Mesendoderm (in vitro differentiated cells): Measurements from ENCODE around the gene CPSF7.
"Not testable (repeated sequence)": the region's sequence is repeated elsewhere in the genome, so short reads cannot be mapped to it uniquely, and the experiment has no call there.

Experiments
- DNase-seq: peaks from one replicate; pipeline ENCODE4 v3.0.0; 2013
- H2AK5ac ChIP-seq: 2 replicates; pipeline ENCODE4 v1.6.1; 2013; ENCODE audit warnings: low read length, inconsistent platforms
- H2BK120ac ChIP-seq: 2 replicates; pipeline ENCODE4 v1.6.1; 2013; ENCODE audit warnings: low read depth, mild to moderate bottlenecking, low read length, moderate library complexity, mixed read lengths
- H2BK15ac ChIP-seq: replicated peaks from 2 replicates; pipeline ENCODE4 v1.6.1; 2013; ENCODE audit warnings: low read depth, mild to moderate bottlenecking, moderate library complexity
- H2BK5ac ChIP-seq: 2 replicates; pipeline ENCODE4 v1.6.1; 2013; ENCODE audit warnings: low read length, inconsistent platforms
- H3K18ac ChIP-seq: 2 replicates; pipeline ENCODE4 v1.6.1; 2013; ENCODE audit warnings: mild to moderate bottlenecking, low read length, mixed read lengths
- H3K23ac ChIP-seq: one replicate; pipeline ENCODE4 v1.6.1; 2013; ENCODE audit warnings: low read length
- H3K27ac ChIP-seq: 2 replicates; pipeline ENCODE4 v1.5.1; 2013; ENCODE audit warnings: low read depth, mild to moderate bottlenecking, inconsistent platforms, low read length, moderate library complexity
- H3K27me3 ChIP-seq: 2 replicates; pipeline ENCODE4 v1.6.1; 2013; ENCODE audit warnings: low read length, control low read depth, mild to moderate bottlenecking, inconsistent platforms; ENCODE audit not compliant: insufficient read depth, poor library complexity
- H3K36me3 ChIP-seq: 2 replicates; pipeline ENCODE4 v1.6.1; 2013; ENCODE audit warnings: low read length, inconsistent platforms; ENCODE audit not compliant: control insufficient read depth, insufficient read depth
- H3K4ac ChIP-seq: one replicate; pipeline ENCODE4 v1.6.1; 2013; ENCODE audit warnings: low read depth, mild to moderate bottlenecking, low read length, moderate library complexity
- H3K4me1 ChIP-seq: 2 replicates; pipeline ENCODE4 v1.6.1; 2013; ENCODE audit warnings: low read depth, low read length, inconsistent platforms; ENCODE audit not compliant: control insufficient read depth
- H3K4me2 ChIP-seq: 2 replicates; pipeline ENCODE4 v1.6.1; 2013; ENCODE audit warnings: low read length
- H3K4me3 ChIP-seq: 2 replicates; pipeline ENCODE4 v1.5.1; 2013; ENCODE audit warnings: mild to moderate bottlenecking, low read length
- H3K56ac ChIP-seq: one replicate; pipeline ENCODE4 v1.6.1; 2013; ENCODE audit warnings: low read length
- H3K79me1 ChIP-seq: 2 replicates; pipeline ENCODE4 v1.6.1; 2013; ENCODE audit warnings: low read length, inconsistent platforms
- H3K79me2 ChIP-seq: 2 replicates; pipeline ENCODE4 v1.6.1; 2013; ENCODE audit warnings: mild to moderate bottlenecking, low read length; ENCODE audit not compliant: control insufficient read depth, insufficient read depth
- H3K9ac ChIP-seq: 2 replicates; pipeline ENCODE4 v1.6.1; 2013; ENCODE audit warnings: low read length, inconsistent platforms
- H4K5ac ChIP-seq: one replicate; pipeline ENCODE4 v1.6.1; 2013; ENCODE audit warnings: low read length
- H4K8ac ChIP-seq: one replicate; pipeline ENCODE4 v1.6.1; 2013; ENCODE audit warnings: low read depth, mild to moderate bottlenecking, control low read depth, low read length, moderate library complexity
- WGBS: extraction: QIAGEN DNeasy Blood & Tissue Kit; methylation state at CpG from one replicate; pipeline ENCODE4 v1.1.7; 2013; ENCODE audit warnings: low lambda C conversion rate, missing lambda C conversion rate; ENCODE audit not compliant: insufficient coverage; ENCODE audit errors: extremely low coverage; 5-methylcytosine and 5-hydroxymethylcytosine counted together

CPSF7 gene

DNA sequence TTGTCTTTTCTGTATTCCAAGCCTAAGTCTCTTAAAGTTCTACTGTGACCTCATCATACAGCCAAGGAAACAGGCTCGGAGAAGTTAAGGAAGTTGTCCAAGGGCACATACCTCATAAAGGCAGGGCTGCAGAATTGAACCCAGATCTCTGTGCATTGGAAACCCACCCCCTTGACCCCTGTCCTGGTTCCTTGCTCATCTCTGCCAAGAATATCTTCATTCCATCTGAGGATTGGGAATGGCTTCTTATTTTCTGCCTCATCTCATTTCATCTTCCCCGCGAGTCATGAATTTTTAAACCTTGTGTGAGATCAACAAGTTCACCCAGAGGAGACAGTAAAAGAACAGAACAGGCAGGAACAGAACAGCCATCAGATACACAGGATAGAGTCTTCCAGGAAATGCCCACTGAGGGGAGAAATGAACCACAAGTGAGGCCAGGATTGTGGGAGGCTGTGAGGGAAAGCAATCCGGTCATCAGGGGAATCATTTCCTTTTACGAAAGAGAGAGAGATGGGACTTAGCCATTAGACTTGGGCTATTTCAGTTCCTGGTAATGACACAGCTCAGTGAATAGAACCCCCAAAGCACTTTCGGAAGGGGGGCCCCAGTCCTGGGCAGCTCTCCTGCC, 44.4 kb upstream of the CPSF7 start:
- Histone ChIP-seq H3K27me3 (no peaks in the 10 kb centered on the region), H3K4ac (no peak overlapping the region), H3K27ac (no peak overlapping the region), H4K8ac (no peak overlapping the region), H3K4me2 (no peak overlapping the region), H3K36me3 (no peaks in the 10 kb centered on the region), H2AK5ac (no peak overlapping the region), H3K4me3 (no peak overlapping the region), H3K9ac (no peak overlapping the region), H3K79me1 (no peaks in the 10 kb centered on the region), H2BK5ac (no peak overlapping the region), H4K5ac (no peak overlapping the region), H2BK120ac (no peak overlapping the region), H2BK15ac (no peak overlapping the region), H3K56ac (no peak overlapping the region), H3K23ac (no peak overlapping the region), H3K79me2 (no peaks in the 10 kb centered on the region), H3K4me1 (no peaks in the 10 kb centered on the region), H3K18ac (no peak overlapping the region)
- DNase-seq: no peak
- WGBS: no CpG with 5 or more reads among the region's 6 CpGs

DNA sequence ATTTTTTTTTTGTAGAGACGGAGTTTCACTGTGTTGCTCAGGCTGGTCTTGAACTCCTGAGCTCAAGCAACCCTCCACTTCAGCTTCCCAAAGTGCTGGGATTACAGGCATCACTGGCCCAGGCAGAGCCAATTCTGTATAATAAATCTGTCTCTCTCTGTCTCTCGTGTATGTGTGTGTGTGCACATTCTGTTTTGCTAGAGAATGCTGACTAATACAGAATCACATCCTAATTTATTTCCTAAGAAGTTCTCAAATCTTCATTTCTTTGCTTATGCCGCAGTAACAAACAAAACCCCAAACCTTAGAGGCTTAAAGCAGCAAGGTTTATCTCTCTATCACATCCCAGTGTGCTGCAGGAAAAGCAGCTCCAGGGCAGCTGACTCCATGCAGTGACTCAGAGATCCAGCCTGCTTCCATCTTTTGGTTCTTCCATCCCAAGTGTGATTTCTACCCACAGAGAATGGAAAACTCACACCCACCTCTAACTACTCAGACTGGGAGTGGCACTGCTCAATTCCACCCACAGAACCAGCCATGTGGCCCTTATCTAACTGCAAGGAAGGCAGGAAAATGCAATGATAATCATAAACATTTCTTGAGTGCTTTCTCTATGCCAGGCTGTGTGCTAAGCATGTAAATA, 43.7 kb upstream of the CPSF7 start:
- Histone ChIP-seq H2BK15ac (no peak overlapping the region), H2BK120ac (no peak overlapping the region), H3K56ac (no peak overlapping the region), H2AK5ac (no peak overlapping the region), H3K79me1 (no peaks in the 10 kb centered on the region), H3K27me3 (no peaks in the 10 kb centered on the region), H3K79me2 (no peaks in the 10 kb centered on the region), H3K4ac (no peak overlapping the region), H3K27ac (no peak overlapping the region), H3K36me3 (no peaks in the 10 kb centered on the region), H3K23ac (no peak overlapping the region), H2BK5ac (no peak overlapping the region), H3K18ac (no peak overlapping the region), H3K4me2 (no peak overlapping the region), H3K4me1 (no peaks in the 10 kb centered on the region), H3K9ac (no peak overlapping the region), H3K4me3 (no peak overlapping the region), H4K8ac (no peak overlapping the region), H4K5ac (no peak overlapping the region)
- WGBS: no CpG with 5 or more reads among the region's 3 CpGs
- no peak for DNase-seq

DNA sequence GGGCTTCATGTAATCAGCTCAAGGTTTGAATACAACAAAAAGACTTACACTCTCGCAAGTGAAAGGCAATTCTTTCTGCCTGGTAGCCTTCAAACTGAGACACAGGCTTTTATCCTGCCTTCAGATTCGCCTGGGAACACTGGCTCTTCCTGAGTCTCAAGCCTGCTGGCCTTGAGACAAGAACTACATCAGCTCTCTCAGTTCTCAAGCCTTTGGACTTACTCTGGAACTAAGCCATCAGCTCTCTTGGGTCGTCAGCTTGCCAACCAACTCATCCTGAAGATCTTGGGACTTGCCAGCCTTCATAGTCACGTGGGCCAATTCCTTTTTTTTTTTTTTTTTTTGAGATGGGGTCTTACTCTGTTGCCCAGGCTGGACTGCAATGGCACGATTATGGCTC, 43.1 kb upstream of the CPSF7 start:
- Histone ChIP-seq H2BK15ac (no peak overlapping the region), H3K4me1 (no peaks in the 10 kb centered on the region), H3K9ac (no peak overlapping the region), H2AK5ac (no peak overlapping the region), H3K27me3 (no peaks in the 10 kb centered on the region), H2BK120ac (no peak overlapping the region), H3K23ac (no peak overlapping the region), H2BK5ac (no peak overlapping the region), H4K8ac (no peak overlapping the region), H3K56ac (no peak overlapping the region), H3K36me3 (no peaks in the 10 kb centered on the region), H3K79me2 (no peaks in the 10 kb centered on the region), H3K79me1 (no peaks in the 10 kb centered on the region), H3K4me2 (no peak overlapping the region), H3K18ac (no peak overlapping the region), H3K4ac (no peak overlapping the region), H3K4me3 (no peak overlapping the region), H4K5ac (no peak overlapping the region), H3K27ac (no peak overlapping the region)
- WGBS: no CpG with 5 or more reads among the region's 5 CpGs
- no peak for DNase-seq

DNA sequence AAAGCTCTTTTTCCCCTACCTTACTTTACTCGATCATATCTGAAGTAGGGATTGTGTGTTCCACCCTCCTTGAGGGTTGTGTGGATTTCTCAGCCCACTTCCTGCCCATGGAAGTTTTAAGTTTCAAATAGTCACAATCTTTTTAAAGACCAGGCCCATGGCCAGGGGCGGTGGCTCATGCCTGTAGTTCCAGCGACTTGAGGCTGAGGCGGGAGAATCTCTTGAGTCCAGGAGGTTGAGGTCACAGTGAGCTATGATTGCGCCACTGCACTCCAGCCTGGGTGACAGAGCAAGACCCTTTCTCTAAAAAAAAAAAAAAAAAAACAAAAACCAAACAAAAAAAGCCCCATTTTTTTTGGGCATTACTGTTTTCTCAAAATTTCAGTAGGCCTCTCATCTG, 42.5 kb upstream of the CPSF7 start:
- no peak overlapping the region for H3K4me2 ChIP-seq
- no peaks in the 10 kb centered on the region for H3K36me3 ChIP-seq
- no peaks in the 10 kb centered on the region for H3K79me1 ChIP-seq
- H2BK5ac ChIP-seq: no peak overlapping the region
- no peak overlapping the region for H3K9ac ChIP-seq
- no CpG with 5 or more reads among the region's 5 CpGs for WGBS
- DNase-seq: no peak
- no peak overlapping the region for H3K27ac ChIP-seq
- H3K27me3 ChIP-seq: no peaks in the 10 kb centered on the region
- H2BK15ac ChIP-seq: no peak overlapping the region
- no peak overlapping the region for H3K56ac ChIP-seq
- H2BK120ac ChIP-seq: no peak overlapping the region
- no peak overlapping the region for H3K23ac ChIP-seq
- H3K18ac ChIP-seq: no peak overlapping the region
- H3K4me1 ChIP-seq: no peaks in the 10 kb centered on the region
- H3K4ac ChIP-seq: no peak overlapping the region
- no peak overlapping the region for H3K4me3 ChIP-seq
- no peak overlapping the region for H2AK5ac ChIP-seq
- H4K8ac ChIP-seq: no peak overlapping the region
- no peak overlapping the region for H4K5ac ChIP-seq
- H3K79me2 ChIP-seq: no peaks in the 10 kb centered on the region

DNA sequence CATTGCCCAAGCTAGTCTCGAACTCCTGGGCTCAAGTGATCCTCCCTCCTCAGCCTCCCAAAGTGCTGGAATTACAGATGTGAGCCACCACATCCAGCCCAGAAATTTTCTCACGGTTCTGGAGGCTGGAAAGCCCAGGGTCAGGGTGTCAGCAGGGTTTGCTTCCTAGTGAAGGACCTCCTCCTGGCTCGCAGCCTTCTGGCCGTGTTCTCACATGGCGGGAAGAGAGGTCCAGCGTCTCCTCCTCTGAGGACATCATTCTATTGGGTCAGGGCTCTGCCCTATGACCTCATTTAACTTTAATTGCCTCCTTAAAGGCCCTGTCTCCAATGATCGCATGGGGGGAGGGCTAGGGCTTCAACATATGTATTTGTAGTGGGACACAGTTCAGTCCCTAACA, 38.2 kb upstream of the CPSF7 start:
- Histone ChIP-seq H3K9ac (no peak overlapping the region), H3K18ac (no peak overlapping the region), H4K5ac (no peak overlapping the region), H4K8ac (no peak overlapping the region), H2BK120ac (no peak overlapping the region), H3K4me2 (no peak overlapping the region), H3K27me3 (no peaks in the 10 kb centered on the region), H2AK5ac (no peak overlapping the region), H3K79me2 (no peaks in the 10 kb centered on the region), H3K4me3 (no peak overlapping the region), H3K79me1 (no peaks in the 10 kb centered on the region), H3K4ac (no peak overlapping the region), H3K36me3 (no peaks in the 10 kb centered on the region), H3K4me1 (no peaks in the 10 kb centered on the region), H3K27ac (no peak overlapping the region), H2BK5ac (no peak overlapping the region), H3K23ac (no peak overlapping the region), H3K56ac (no peak overlapping the region), H2BK15ac (no peak overlapping the region)
- WGBS: no CpG with 5 or more reads among the region's 7 CpGs
- no peak for DNase-seq

DNA sequence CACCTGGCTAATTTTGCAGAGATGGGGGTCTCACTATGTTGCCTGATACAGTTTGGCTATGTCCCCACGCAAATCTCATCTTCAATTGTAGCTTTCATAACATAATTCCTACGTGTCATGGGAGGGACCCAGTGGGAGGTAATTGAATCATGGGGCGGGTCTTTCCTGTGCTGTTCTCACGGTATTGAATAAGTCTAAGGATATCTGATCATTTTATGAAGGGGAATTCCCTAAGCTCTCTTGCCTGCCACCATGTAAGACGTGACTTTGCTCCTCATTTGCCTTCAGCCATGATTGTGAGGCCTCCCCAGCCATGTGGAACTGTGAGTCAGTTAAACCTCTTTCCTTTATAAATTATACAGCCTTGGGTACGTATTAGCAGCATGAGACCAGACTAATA, 37.8 kb upstream of the CPSF7 start:
- H3K79me1 ChIP-seq, DNase-seq, H3K27ac ChIP-seq, H3K4me1 ChIP-seq, H3K4me2 ChIP-seq, H4K5ac ChIP-seq, H4K8ac ChIP-seq, H2BK15ac ChIP-seq, H2BK5ac ChIP-seq, H3K18ac ChIP-seq, H2BK120ac ChIP-seq, H3K4me3 ChIP-seq, H3K9ac ChIP-seq, H3K4ac ChIP-seq, H3K56ac ChIP-seq, H2AK5ac ChIP-seq, H3K27me3 ChIP-seq, H3K36me3 ChIP-seq, H3K23ac ChIP-seq, H3K79me2 ChIP-seq: not testable (repeated sequence)
- WGBS: no CpG with 5 or more reads among the region's 6 CpGs
